ENCODE data around the gene TGFBR1.

GRCh38 chr9:99075246-99075912 is 29.5 kb upstream of the TGFBR1 start:
- TF ChIP-seq, protein P1, sequence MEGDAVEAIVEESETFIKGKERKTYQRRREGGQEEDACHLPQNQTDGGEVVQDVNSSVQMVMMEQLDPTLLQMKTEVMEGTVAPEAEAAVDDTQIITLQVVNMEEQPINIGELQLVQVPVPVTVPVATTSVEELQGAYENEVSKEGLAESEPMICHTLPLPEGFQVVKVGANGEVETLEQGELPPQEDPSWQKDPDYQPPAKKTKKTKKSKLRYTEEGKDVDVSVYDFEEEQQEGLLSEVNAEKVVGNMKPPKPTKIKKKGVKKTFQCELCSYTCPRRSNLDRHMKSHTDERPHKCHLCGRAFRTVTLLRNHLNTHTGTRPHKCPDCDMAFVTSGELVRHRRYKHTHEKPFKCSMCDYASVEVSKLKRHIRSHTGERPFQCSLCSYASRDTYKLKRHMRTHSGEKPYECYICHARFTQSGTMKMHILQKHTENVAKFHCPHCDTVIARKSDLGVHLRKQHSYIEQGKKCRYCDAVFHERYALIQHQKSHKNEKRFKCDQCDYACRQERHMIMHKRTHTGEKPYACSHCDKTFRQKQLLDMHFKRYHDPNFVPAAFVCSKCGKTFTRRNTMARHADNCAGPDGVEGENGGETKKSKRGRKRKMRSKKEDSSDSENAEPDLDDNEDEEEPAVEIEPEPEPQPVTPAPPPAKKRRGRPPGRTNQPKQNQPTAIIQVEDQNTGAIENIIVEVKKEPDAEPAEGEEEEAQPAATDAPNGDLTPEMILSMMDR (IDR thresholded peaks at IDR 0.05; ENCODE audit: insufficient read depth, low read depth, low read length): no peak
- no peak for TF ChIP-seq EZH2 (IDR thresholded peaks at IDR 0.05; ENCODE audit: insufficient read depth, low read length)
